Ammon's horn (tissue), 1 donor: ENCODE results near the gene RNF224.

Experiments
- DNase-seq: peaks from one replicate; pipeline ENCODE4 v3.0.0-alpha.2; 2016; ENCODE audit warnings: low spot score

The RNF224 gene

DNA sequence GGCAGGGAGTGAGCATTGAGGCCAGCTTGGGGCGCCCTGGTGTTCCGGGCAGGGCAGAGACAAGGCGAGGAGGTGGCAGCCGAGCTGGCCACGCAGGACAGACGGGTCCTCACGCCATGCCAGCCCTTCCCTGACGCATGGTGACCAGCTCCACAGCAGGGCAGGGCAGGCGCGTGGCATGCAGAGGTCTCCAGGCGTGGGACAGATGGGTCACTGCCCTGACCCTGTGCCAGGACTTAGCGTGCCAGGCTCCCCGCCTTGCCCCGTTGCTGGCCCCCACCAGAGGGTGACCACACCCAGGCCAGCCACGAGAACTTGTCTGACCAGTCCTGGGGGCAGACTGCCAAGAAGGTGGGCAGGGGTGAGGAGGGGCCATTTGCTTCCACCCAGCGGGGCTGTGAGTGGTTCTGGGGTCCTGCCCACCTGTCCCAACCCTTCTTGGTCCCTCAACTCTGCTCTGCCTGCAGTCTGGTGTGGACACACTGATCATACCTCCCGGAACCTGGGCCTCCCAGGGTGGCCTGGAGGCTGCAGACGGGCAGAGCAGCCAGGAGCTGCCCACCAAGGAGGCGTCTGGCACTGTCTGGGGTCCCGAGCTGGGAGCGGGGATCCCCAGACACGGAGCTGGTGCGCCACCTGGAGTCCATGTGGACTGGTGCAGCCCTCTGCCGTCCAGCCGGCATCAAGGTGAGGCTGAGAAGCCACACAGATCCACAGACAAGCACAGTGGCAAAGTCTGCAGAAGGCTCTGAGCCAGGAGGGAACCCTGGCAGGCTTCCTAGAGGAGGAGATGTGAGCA lies at the start of gene RNF224:
Gene RNF224, plus strand, starts transcription at position 449 of the 799 bp plus-strand sequence. CDS start 834 bp downstream, outside the sequence.
- peak; percentile 73 for DNase-seq

DNA sequence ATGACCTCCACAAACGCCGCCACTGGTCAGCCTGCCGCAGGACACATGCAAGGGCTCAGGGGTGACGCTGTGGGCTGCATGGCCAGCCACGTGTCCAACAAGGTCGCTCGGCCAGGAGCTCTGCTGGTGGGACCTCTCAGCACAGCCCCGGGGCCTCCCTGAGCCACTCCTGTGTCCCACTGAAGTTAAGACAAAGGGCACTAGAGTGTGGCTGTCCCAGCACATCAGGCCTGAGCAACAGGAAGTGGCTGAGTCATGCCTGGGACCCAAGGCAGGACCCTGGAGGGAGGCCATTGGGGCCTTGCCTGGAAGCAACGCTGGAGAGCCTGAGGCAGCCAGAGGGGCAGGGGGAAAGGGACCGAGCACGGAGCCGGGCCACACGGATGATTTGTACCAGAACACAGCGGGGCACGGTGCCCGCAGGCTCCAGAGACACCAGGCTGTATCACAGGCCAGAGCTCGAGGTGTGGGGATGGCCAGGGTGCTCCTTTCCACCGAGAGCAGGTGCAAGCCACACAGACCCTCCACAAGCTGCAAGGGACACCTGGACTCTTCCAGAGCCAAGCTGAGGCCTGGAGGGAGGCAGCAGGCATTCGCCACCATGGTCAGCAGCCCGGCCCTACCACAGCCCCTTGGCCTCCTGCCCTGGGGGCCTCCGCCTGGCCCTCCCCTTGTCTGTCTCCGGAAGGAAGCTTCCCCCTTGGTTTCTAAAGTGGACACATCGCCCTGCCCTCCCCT lies 48.9 kb upstream of the RNF224 start:
- no peak for DNase-seq

DNA sequence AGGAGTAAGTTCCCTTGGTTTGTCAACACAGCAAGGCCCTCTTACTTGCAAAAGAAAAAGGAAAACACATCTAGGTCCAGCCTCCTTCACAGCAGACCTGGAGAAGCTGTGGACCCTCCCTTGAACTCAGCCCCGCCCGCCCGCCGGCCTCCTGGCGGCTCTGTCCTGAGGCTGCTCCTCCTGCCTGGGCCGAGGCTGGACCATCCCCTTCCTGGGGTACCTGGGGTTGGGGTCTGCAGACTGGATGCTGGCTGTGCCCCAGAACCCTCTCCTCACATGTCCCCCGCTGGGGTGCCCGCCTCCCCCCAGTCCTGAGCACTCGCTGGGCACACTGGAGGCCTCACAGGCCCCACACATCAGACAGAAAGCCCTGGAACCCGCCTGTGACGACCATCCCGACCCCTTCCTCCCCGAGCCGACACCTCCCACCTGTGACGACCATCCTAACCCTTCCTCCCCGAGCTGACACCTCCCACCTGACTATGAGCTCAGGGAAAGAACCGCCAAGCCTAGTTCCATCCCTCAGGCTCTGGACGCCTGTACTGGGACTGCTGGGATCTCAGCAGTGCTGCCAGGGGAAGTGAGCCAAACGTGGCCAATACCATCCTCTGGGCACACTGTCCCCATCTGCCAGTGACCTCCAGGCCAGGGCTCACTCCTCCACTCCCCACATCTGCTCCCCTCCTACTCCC lies 48.2 kb upstream of the RNF224 start:
- no peak for DNase-seq

DNA sequence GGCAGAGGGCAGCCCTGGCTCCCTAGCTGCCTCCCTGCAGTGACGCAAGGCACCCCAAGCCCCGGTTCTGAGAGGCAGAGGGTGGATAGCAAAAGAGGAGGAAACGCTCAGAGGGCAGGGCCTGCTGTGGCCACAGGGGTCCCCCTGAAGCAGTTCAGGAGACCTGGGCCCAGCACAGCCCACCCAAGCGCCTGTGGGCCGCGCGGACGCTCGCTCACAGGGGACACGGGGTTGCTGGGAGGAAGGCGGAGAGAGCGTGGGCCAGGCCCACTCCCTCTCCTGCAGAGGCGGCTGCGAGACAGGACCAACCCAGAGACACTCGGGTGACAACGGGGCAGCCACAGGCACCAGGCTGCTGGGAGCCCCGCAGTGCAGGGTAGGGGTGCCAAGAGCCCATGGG lies 47.5 kb upstream of the RNF224 start:
- no peak for DNase-seq

GRCh38 chr9:137180491-137180890 lies 46.8 kb upstream of the RNF224 start:
- DNase-seq = no peak

GRCh38 chr9:137181680-137182079 lies 45.6 kb upstream of the RNF224 start:
- no peak for DNase-seq

DNA sequence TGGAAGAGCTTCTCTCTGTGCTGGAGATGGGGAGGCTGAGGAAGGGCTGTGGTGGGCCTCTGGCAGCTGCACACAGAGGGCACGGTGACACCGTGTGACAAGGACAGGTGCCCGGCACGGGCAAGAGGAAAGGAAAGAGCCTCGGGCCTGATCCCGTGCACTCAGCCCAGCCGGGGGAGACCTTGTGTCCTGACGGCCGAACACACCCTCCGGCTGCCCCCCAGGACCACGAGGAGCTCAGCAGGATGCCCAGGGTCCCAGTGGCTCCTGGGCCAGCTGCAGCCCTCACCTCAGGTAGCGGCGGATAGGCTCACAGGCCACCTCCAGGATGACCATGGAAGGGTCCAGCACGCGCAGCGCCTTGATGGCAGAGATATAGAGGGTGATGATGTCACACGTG lies 44.5 kb upstream of the RNF224 start:
- no peak for DNase-seq

DNA sequence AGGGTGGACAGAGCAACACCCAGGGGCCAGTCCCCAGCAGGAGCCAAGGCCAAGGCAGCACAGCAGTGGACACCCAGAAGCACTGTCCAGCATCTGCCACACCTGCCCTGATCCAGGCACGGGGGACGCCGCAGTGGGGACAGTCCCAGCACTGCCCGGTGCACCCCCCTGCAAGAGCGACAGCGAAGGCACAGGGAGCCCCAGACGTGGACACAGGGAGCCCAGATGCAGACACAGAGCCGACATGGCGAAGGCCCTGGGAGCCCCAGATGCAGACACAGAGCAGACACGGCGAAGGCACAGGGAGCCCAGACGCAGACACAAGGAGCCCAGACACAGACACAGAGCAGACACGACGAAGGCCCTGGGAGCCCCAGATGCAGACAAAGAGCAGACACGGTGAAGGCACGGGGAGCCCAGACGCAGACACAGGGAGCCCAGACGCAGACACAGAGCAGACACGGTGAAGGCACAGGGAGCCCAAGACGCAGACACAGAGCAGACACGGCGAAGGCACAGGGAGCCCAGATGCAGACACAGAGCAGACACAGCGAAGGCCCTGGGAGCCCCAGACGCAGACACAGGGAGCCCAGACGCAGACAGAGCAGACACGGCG lies 43.2 kb upstream of the RNF224 start:
- DNase-seq = no peak

GRCh38 chr9:137184881-137185660 lies 42.2 kb upstream of the RNF224 start:
- DNase-seq = no peak

- no peak for DNase-seq
These were observed 41.4 kb upstream of the RNF224 start for GRCh38 chr9:137185921-137186320.

GRCh38 chr9:137186385-137186784 lies 40.9 kb upstream of the RNF224 start:
- no peak for DNase-seq

- no peak for DNase-seq
These were observed 39.9 kb upstream of the RNF224 start for GRCh38 chr9:137187386-137187785.

DNA sequence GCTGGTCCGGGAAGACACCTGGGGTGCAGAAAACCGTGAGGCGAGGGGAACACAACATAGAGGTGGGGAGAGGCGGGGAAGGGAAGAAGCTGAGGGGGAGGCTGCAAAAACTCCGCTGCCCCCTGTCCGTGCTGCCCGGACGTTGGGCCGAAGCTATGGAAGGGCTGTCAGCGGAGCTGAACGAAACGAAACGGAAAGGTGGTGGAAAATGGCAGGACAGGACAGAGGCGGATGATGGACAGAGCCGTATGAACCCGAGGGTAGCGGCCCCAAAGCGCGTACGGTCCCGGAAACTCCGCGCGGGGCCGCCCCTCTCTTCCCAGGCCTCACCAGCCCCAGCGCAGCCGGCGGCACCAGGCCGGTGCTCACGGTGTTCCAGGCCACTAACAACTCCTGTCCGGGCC lies 39.2 kb upstream of the RNF224 start:
- no peak for DNase-seq

DNA sequence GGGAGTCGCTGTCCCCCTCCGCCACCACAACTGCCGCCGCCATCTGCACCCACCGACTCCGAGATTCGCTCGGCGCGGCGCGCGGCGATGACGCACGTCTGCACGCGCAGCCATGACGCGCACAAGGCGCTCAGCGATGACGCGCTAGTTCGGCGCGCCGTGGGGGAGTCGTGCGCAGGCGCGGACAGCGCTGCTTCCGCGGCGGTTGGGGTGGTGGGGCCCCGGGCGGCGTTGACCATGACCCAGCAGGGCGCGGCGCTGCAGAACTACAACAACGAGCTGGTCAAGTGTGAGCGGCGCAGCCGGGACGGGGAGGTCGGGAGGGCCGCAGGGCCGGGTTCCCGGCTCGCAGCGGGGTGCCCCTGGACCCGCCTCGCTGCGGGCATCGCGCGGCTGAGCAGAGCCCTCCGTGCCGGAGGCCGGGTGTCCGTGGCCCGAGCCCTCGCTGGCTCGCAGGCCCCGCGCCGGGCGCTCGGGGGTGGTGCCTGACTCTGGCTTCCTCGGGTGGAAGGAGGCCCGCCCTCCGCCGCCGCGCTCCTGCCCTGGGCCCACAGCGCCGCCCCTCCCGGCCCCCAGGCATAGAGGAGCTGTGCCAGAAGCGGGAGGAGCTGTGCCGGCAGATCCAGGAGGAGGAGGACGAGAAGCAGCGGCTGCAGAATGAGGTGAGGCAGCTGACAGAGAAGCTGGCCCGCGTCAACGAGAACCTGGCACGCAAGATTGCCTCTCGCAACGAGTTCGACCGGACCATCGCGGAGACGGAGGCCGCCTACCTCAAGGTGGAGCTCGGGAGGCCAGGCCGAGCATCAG lies 38.6 kb upstream of the RNF224 start, which contains the start of the genes ANAPC2 and SSNA1:
Gene ANAPC2, minus strand, starts transcription at position 71 of the 807 bp plus-strand sequence. Its CDS starts 28 bp downstream, at position 43.
Gene SSNA1, plus strand, starts transcription at position 187 of the 807 bp plus-strand sequence. Its CDS starts 51 bp downstream, at position 238.
- DNase-seq = peak; percentile 94

- DNase-seq = no peak
These were observed 37.7 kb upstream of the RNF224 start for GRCh38 chr9:137189297-137190295.

DNA sequence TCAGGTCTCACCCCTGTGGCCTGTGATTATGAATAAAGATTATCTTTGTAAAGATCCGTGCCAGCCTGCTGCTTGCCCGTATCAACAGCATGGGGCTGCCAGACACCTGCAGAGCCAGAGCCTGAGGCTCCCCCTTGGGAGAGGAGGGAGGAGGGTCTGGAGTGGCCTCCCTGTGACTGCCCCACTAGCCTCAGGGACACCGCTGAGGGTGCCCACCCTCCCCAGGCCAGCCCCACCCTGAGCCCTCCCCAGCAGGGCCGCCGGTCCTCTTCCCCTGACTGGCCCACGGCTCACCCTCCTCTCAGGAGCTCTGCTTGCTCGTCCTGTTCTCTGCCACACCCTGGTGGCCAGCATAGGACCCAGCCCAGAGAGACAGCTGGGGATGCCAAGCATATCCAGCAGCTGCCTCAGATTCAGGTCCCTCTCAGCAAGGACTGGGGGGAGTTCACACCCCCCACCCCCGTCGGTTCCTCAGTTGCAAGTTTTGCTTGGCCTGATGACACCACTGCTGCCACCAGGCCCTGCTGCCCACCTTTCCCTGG lies 36.9 kb upstream of the RNF224 start:
- no peak for DNase-seq

DNA sequence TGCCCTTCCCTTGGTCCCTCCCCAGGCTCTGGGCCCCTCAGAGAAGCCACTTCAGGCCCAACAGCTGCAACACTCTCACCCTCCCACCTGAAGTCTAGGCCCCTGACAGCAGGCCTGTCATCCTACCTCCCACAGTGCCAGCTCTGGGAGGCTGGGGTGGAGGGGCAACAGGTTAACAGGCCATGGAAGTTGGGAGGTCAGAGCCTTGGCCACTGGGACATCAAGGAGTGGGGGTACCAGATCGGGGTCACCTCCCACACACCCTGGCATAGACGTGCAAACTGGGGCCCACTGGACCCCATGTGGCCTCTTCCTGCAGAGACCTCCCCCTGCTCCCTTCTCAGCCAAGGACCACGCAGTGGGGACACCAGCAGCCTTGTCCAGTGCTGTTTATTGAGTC lies 36.1 kb upstream of the RNF224 start:
- DNase-seq = no peak

- DNase-seq = peak; percentile 84
These were observed 35.4 kb upstream of the RNF224 start for GRCh38 chr9:137191691-137192447.
